Heart right ventricle (tissue), 16 donors: ENCODE results near the gene E2F3. TPM values are rescaled to one million over a fixed set of nuclear protein-coding genes. Genes with fewer than 3 reads are reported as not detected.
"Not testable (repeated sequence)": the region's sequence is repeated elsewhere in the genome, so short reads cannot be mapped to it uniquely, and the experiment has no call there.

ENCODE experiments used
- ATAC-seq, 8 donors: fragments of 200-7000 bp; cut with Tn5 transposase; one replicate each; pipeline ENCODE4 v1.9.1; 2020; ENCODE audit warnings: mild to moderate bottlenecking in 8 of 8, moderate library complexity in 8 of 8, moderate number of reproducible peaks in 1 of 8
- DNase-seq, 2 donors: peaks; one replicate each; pipeline ENCODE4 v3.0.0-alpha.2; 2020
- H3K27ac ChIP-seq, 10 donors: fragments of 200-600 bp; sonication (generic) in 2 of 10; one replicate each; pipeline versions ENCODE4 v1.5.0 to v1.8.0; 2020 to 2022; ENCODE audit warnings: mild to moderate bottlenecking in 3 of 10
- H3K27me3 ChIP-seq, 7 donors: fragments of 200-600 bp; one replicate each; pipeline ENCODE4 v1.8.0; 2021 to 2022; ENCODE audit warnings: mild to moderate bottlenecking in 2 of 7
- H3K36me3 ChIP-seq, 9 donors: fragments of 200-600 bp; sonication (generic) in 1 of 9; one replicate each; pipeline versions ENCODE4 v1.5.0 to v1.8.0; 2020 to 2022; ENCODE audit warnings: mild to moderate bottlenecking in 2 of 9
- H3K4me1 ChIP-seq, 9 donors: fragments of 200-600 bp; sonication (generic) in 1 of 9; one replicate each; pipeline versions ENCODE4 v1.5.0 to v1.8.0; 2020 to 2022; ENCODE audit warnings: mild to moderate bottlenecking in 4 of 9
- H3K4me3 ChIP-seq, 10 donors: fragments of 200-600 bp; sonication (generic) in 2 of 10; one replicate each; pipeline versions ENCODE4 v1.5.0 to v1.8.0; 2020 to 2022; ENCODE audit warnings: mild to moderate bottlenecking in 7 of 10, moderate library complexity in 2 of 10
- H3K9me3 ChIP-seq, 11 donors: fragments of 200-600 bp in 10 of 11; sonication (generic) in 2 of 11; one replicate each; pipeline versions ENCODE4 v1.5.0 to v1.8.0; 2013 to 2022; ENCODE audit warnings: mild to moderate bottlenecking in 2 of 11, control low read depth in 1 of 11, moderate library complexity in 1 of 11
- CTCF ChIP-seq, 9 donors: fragments of 200-600 bp; sonication (generic) in 2 of 9; IDR thresholded peaks; one replicate each; pipeline versions ENCODE4 v1.5.0 to v1.8.0; 2021 to 2022; ENCODE audit warnings: antibody characterized with exemption in 9 of 9, mild to moderate bottlenecking in 5 of 9, moderate library complexity in 1 of 9
- WGBS, 2 donors: extraction: QIAGEN DNeasy Blood & Tissue Kit; methylation state at CpG; one replicate each; pipeline ENCODE4 v1.1.7; 2013; ENCODE audit warnings: inconsistent platforms in 1 of 2; 5-methylcytosine and 5-hydroxymethylcytosine counted together
- intact Hi-C, 10 donors: fragments of 100-400 bp; cut with DNase I; formaldehyde crosslinking; loops; one replicate each; pipeline versions ENCODE4 v1.11.1 to v1.14.2; 2022
- polyA plus RNA-seq, 2 donors: library from polyadenylated mRNA; stranded (reverse); fragments of 200-250 nt; gene quantifications; one replicate each; pipeline ENCODE4 v1.2.3, GENCODE V29; 2013
- total RNA-seq, 10 donors: library from RNA; stranded (reverse); fragmentation: NEBNext Ultra II Directional in 3 of 10; extraction: Animal tissue kit (Norgen Biotek cat#: 25700) in 3 of 10; gene quantifications; one replicate each; pipeline versions ENCODE4 v1.2.1 to v1.2.4, GENCODE V29; 2021 to 2023
- donor health status: Arrhythmogenic right ventricular cardiomyopathy.
- donor health status: ischemic (EF 13 %, LVEDD 7.1; RV severe dilation, severe dysfunction).
- donor health status: healthy with polysubstance abuse.
- donor health status: DM: no; HTN: yes; CAD: no.
- donor health status: DM: no; HTN: no; CAD: no.
- donor health status: ischemic (EF 25% LVEDD 6.9; RV normal size, moderate dysfunction).
- donor health status: ischemic (EF 25% LVEDD 5.7; RV mildly dilated, moderate dysfunction).
- donor health status: healthy.
- donor health status: DM: yes; HTN: yes; CAD: no.
- donor health status: Ischemic cardiomyopathy.
- donor health status: ischemic (EF 35%, LVEDD 5.7; RV mildly dilated, moderate dysfunction).
- donor health status: nonischemic (EF 11% LVEDD 7.7; RV severe dilation, severe dysfunction).
- donor health status: DM: yes; HTN: yes; CAD: no.
- donor health status: PGD.
- donor health status: ischemic (EF 29% LVEDD 5.4; RV normal size, mild dysfunction).
- donor health status: nonischemic (EF 23%, LVEDD 6.1; RV moderate dilation, normal function).

The E2F3 gene
- total and polyA plus RNA-seq, 12 donors, result 2.5 to 11.9 (median 7.3) TPM

DNA sequence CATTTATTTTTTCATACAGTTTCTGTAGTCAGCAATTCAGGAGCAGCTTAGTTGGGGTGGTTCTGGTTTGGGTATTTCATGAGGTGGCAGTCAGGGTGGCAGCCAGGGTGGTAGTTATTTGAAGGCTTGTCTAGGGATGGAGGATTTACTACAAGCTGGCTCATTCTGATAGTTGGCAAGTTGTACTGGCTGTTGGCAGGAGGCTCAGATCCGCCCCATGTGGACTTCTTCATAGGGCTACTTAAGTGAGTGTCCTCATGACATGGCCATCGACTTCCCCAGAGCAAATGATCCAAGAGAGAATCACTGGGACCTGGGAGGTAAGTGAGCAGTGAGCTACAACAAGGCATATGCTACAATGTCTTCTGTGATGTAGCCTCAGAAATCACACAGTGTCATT lies 110.2 kb downstream of the E2F3 start:
- WGBS, 2 donors, result 85 to 87% methylated on average over 2 of the region's 2 CpGs
- no peak for DNase-seq
- Histone ChIP-seq H3K4me1 (no peaks in the 10 kb centered on the region), H3K9me3 (no peaks in the 10 kb centered on the region), H3K27ac (no peak overlapping the region), H3K4me3 (no peak overlapping the region), H3K36me3 (no peaks in the 10 kb centered on the region), H3K27me3 (no peaks in the 10 kb centered on the region)
- ATAC-seq, result no peak
- TF ChIP-seq CTCF (IDR thresholded peaks at IDR 0.05), result no peak
- intact Hi-C loops, result no loop called here

- H3K27ac ChIP-seq, DNase-seq, H3K9me3 ChIP-seq, H3K36me3 ChIP-seq, ATAC-seq, H3K27me3 ChIP-seq, H3K4me3 ChIP-seq: not testable (repeated sequence)
- H3K4me1 ChIP-seq, result peaks cover 0 to 11% (median 5%) of the 10 kb centered on the region in 9 donors
- 72 to 79% methylated on average over 3 of the region's 3 CpGs for WGBS, 2 donors
- intact Hi-C loops, result loop anchor here in 6 of 10 donors (5.0 to 10.0 kb wide), 4 partner anchors 123 to 433 kb away; partner anchors contain the start of gene E2F3 (in 2 of the 6)
Measured at GRCh38 chr6:20525208-20525607, 123.5 kb downstream of the E2F3 start.

- H3K4me3 ChIP-seq, H3K9me3 ChIP-seq, H3K36me3 ChIP-seq, H3K27me3 ChIP-seq, H3K27ac ChIP-seq, DNase-seq: not testable (repeated sequence)
- intact Hi-C loops, result loop anchor here in 9 of 10 donors (1.0 to 10.0 kb wide), 8 partner anchors 127 to 437 kb away; partner anchors contain the start of gene E2F3 (in 4 of the 9)
- whole genome bisulfite sequencing, 2 donors, result 29 to 41% methylated on average over 5 of the region's 5 CpGs
- peaks cover 0 to 16% (median 8%) of the 10 kb centered on the region in 9 donors for H3K4me1 ChIP-seq
- ATAC-seq, result peak in 7 of 8 donors; percentile 30 to 74 (median 57)
- peak; percentile 41 to 78 (median 63) for TF ChIP-seq CTCF (IDR thresholded peaks at IDR 0.05)
Measured at GRCh38 chr6:20529086-20529448, 127.4 kb downstream of the E2F3 start.

DNA sequence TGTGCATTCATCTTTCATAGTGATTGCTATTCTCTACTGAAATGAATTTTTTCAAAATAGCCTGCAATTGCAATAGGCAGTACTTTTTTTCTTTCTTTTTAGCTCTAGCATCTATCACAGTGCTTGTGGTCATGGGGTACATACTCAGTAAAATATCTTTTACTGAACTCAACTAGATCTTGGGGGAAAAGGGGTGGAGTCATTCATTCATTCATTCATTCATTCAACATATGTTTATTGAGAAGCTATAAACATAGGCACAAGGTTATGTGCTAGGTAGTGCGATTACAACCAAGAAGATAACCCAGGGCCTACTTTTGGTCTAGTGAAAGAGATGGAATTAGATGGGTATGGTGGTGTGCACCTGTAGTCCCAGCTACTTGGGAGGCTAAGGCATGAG lies 131.2 kb downstream of the E2F3 start:
- intact Hi-C loops, result loop anchor here in 5 of 10 donors (2.0 to 5.0 kb wide), 3 partner anchors 131 to 441 kb away; partner anchors contain the start of gene E2F3 (in 4 of the 5)
- WGBS, 2 donors, result 94 to 100% methylated on average over 1 of the region's 1 CpG

More for the DNA sequence above, 131.2 kb downstream of the E2F3 start:
- H3K36me3 ChIP-seq, result peaks cover 0 to 10% (median 0%) of the 10 kb centered on the region in 9 donors
- no peak for ATAC-seq
- no peaks in the 10 kb centered on the region for H3K9me3 ChIP-seq
- no peak for DNase-seq
- no peaks in the 10 kb centered on the region for H3K27me3 ChIP-seq
- no peak for TF ChIP-seq CTCF (IDR thresholded peaks at IDR 0.05)
- no peak overlapping the region for H3K4me3 ChIP-seq
- H3K27ac ChIP-seq, result no peak overlapping the region
- peaks cover 0 to 29% (median 22%) of the 10 kb centered on the region in 9 donors for H3K4me1 ChIP-seq
